ENCODE results near the gene FRMD4B.

GRCh38 chr3:69205385-69205784, 180.5 kb downstream of the FRMD4B start:
- no peak for TF ChIP-seq POLR2A (IDR thresholded peaks at IDR 0.05)
- TF ChIP-seq POLR2AphosphoS5 (IDR thresholded peaks at IDR 0.05) = no peak
- TF ChIP-seq CTCF (IDR thresholded peaks at IDR 0.05) = no peak
- no peak for TF ChIP-seq EP300 (IDR thresholded peaks at IDR 0.05)
